Activated CD4-positive, CD25-positive, alpha-beta regulatory T cell (primary cell): Measurements from ENCODE around the gene EXOC6B.

Experiments used
- DNase-seq, 4 experiments: peaks; one replicate each; lab custom pipeline; 2025; lab: John Stamatoyannopoulos, UW

Gene EXOC6B

DNA sequence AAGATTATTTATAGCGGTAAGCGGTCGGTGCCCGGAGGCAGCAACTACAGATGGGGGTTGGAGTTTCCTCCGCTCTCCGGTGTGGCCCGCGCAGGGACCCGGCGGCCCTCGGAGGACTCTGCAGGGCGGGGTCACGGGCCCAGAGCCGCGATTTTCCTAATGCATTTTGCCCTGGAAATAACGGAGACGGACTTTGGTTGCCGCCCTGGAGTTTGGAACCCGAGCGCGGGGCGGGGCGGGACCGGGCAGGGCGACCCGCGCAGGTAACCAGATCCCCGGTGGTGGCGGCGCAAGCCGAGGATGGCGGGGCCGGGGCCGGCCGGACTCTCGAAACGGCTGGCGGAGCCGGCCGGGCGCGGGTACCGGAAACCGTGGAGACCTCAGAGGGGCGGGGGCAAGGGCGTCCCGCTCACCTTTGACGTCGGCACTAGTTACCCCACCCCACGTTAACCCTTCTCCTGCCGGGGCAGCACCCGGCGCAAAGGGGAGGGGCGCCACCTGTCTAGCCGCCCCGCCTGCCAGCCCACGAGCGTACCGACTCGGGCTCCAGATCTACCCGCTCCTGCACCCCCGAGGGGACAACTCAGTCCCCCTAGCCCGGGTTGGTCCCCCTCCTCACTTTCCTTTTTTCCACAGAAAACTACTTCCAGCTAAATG is 681.1 kb downstream of the EXOC6B start:
- DNase-seq, result no peak

DNA sequence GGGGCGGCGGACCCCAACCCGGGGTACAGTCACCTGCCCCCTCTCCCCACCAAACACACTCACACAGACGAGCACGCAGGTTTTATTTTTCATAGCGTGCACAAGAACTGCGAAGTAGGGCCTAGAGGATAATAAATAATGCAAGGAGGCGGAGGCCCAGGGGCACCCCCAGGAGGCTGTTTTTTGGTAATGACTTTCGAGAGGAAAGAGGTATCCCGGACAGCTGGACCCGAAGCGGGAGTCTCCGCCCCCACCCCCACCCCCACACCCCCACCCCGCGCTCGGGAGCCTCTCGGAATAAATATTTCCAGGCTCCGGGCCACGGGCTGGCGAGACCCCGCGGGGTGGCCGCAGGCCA is 681.6 kb downstream of the EXOC6B start:
- no peak for DNase-seq

DNA sequence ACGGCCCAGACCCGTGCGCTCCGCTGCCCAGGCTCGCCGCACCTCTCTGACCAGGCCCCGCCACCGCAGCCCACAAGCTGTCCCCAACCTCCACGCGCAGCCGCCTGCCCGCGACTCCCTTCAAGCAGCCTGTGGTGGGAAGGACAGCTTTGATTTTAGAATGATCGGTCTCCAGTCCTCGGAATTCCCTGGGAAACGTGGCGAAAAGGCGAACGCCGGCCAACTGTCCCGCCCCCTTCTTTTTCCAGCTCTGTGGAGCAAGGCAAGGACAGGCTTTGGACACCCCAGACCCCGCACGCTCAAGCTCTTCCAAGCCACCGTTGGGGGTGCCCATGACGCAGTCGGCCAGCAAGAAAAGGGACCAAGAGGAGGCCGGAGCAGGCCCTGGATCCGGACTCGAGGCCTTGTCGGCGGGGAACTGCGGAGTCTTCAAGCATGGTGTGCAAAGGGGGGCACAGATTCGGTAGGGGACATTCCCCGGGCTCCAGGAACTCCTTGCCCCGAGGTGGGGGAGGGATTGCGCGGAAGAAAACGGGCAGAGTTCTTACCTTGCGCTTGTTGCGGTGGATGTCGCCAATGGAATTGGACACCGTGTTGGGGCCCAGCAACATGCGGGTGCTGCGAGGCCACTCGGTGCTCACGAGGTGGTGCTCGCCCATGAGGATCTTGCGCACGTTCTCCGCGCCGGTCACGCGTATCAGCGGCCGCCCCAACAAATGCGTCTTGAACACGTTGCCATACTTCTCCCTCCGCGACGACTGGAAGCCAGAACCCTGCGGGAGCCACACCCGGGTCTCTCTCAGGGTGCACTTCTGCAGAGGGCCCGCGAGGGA is 682.2 kb downstream of the EXOC6B start:
- DNase-seq, result no peak

DNA sequence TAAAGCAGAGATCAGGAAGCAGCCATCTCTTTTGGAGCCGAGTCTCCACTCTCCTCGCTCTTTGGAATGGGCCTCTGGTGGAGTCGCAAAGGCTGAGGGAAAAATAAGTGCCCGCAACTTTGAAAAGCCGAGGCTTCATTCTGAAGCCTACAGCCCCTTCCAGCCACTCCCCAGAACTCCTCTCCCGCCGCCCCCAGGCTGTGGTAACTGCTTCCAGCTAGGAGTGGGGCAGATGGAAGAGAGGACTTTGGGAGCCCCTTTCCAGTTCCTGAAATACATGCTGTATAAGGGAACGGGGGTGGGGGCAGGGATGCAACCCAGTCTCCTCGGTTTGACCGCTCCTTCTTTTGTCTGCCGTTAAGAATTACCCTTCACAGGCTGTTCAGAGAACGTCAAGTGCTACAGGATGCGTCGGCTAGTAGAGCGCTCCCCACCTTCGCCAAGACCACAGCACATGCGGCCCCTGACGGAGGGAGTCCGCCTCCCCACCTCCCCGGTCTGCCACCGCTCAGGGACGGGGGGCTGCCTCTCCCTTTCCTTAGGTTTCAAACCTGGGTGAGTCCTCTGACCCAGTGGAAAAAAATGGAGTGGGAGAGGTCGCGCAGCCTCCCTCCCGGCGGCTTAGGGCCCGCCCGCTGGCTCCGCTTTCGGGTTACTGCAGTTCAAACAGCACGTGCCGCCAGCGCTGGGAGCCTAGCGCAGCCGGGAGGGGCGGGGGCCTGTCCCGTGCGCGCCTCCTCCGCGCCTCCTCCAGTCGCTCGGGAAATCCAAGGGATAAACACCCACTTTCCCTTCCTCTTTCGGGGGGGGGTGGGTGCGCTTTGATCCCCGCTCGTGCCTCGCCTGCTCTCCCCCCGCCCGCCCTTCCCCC is 683.0 kb downstream of the EXOC6B start:
- no peak for DNase-seq

DNA sequence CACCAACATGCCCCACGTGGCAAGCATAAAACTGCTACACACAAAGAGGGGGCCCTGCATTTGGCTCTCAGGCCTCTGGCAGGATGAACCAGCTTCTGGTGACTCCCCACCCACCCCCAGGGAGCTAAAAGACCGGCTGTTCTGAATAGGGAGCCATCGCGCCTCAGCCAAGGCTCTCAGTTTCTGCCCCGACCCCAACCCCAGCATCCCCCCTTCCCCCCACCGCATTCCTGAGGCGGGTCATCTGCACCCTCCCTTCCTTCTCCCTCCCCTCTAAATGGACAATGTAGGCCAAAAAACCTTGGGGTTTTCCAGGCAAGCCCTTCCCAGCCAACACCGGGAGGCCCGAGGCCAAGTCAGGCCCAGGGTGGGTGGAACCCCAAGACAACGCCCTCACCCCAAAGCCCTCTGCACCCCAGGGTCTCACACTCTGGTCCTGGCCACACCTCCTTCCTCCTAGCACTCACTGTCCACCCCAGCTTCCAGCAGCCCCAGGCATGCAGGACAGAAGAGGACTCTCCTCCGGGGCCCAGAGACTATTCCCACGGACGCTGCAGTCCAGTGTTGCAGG is 683.9 kb downstream of the EXOC6B start:
- DNase-seq, result no peak

DNA sequence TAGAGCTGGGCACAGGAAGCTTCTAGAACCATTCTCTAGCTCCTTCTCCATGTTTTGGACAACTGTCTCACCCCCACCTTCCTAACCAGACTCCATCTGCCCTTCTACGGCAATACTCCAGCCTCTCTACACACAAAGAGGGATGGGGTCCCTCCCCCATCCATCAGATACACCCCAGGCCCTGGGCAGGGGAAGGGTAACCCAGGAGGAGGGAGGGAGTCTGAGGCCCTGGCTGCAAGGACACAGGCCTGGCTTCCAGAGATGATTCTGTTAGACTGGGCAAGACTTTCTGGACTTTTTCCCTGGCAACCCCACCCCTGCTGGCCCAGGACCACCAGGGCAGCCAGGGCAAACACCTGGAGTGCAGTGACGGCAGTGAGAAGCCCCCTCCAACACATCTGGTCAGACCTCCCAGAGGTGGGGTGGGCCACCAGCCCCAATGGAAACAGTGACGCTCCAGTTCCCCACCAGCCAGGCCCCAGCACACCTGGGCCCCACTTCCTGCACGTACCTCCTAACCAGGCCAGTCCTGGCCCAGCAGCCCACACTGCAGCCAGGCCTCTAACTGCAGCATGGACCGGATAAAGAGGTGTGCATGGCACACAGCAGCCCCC is 684.7 kb downstream of the EXOC6B start:
- no peak for DNase-seq

DNA sequence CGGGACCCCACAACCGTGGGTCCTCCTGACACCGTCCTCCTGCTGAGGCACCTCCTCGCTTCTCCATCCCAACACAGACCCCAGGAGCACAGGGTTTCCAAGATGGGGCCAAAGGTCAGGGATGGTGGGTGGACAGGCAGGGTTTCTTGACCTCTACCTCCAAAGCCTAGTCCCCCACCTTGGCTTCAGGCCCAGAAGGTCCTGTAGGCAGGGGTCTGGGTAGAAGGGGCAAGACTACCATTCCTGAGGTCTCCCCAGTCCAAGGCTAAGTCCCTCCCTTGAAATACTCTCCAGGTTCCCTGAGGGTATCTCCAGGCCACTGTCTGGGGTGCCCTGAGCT is 685.2 kb downstream of the EXOC6B start:
- DNase-seq, result no peak

DNA sequence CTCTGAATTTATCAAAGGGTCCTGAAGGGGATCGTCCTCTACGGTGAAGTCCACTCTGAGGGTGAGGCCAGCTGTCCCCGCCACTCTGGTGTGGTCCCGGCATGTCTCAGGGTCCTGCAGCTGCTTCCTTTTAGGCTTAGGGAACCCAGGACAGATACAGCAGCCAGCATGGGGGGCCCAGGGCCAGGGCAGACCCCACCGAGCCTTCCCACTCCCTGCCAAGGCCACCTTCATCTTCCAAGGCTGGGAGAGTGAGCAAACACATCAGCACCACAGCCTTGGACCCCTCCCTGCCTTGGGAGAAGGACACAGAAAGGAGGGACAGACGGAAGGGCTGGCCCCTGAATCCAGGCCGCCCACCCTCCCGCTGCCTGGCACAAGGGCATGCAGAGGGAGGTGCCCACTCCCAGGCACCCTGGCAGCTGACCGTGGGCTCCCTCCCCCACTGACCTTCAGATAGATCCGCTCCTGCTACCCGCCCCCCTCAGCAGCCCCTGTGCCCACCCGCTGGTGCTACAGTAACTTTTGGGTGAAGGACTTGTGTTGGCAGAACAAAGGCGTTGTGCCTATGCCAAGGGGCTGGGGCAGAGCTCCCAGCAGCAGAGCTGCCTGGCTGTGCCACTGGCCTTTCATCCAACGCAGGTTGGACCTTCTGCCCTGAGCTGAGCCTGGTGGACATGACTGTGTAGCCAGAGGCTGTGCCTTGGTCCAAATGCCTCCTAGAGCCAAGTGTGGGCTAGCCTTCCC is 685.8 kb downstream of the EXOC6B start:
- no peak for DNase-seq

DNA sequence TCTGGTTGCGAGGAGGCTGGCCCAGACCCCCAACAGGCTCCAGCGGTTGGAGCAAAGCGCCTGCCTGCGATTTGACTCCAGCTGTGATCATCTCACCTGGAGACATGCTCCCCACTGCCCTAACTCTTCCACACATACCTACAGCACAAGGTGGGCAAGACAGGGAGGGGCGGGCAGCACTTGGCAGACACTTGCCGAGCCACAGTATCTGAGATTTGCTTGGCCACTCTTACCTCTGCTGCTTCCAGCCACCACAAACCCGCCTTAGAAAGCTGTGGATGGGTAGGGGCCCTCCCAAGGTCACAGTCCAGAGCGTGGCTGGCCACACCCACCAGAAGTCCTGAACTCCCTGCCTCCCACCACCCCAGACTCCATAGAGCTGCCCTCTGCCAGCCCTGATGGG is 686.4 kb downstream of the EXOC6B start:
- no peak for DNase-seq

DNA sequence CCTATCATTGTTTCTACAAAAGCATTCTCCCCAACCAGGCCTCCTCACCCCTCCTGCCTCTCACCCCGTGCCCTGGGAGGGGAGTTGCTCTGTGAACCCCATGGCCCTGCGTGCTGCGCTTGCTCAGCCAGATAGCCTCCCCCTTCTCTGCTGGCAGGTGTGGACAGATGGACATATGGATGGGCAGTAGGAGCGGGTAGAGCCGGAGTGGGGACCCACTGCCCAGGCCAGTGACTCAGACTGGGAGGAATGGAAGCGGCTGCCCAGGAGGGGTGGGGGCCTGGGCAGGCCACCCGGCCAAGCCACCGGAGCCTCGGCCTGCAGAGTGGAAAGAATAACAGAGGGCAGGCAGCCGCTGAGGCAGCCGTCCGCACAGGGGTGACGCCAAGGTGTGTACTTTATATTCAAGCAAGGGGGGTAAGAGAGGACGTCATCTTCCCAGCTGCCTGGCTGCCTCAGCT is 686.9 kb downstream of the EXOC6B start:
- DNase-seq, result no peak

DNA sequence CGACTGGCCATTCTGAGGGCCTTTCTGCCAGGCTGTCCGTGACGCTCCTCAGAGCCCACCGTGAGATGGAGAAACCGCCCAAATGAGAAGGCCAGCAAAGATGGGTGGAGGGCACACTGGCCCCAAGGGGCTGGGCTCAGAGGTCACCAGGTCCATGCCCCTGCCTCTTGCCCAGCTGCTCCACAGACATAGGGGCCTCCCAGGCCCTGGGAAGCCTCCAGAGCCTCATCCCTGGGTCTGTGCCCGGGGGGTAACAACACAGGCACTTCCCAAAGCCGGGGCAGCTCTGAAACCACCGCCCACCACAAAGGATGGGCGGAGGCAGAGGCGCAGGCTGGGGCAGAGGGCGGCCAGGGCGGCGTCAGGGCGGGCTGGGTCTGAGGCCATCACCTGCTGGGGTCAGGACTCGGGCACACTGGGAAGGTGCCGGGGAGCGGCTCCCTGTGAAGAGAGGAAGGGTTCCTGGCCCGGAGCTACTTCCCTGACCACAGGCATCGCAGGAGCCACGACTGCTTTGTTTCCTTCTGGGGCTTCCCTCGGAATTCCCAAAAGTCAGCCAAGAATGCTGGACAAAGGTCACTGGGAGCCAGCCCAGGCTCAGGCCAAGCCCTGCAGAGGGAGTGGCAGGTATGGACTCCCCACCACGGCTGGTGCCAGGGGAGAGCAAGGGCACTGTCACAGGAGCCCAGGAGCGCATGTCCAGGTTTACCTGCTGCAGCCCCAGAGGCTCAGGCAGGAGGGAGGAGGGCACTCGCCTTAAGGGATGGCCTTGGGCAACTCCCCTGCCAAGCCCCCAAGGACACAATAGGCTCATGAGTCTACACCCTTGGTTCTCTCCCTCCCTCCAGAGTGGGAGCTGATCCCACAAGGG is 687.6 kb downstream of the EXOC6B start:
- DNase-seq, result no peak

DNA sequence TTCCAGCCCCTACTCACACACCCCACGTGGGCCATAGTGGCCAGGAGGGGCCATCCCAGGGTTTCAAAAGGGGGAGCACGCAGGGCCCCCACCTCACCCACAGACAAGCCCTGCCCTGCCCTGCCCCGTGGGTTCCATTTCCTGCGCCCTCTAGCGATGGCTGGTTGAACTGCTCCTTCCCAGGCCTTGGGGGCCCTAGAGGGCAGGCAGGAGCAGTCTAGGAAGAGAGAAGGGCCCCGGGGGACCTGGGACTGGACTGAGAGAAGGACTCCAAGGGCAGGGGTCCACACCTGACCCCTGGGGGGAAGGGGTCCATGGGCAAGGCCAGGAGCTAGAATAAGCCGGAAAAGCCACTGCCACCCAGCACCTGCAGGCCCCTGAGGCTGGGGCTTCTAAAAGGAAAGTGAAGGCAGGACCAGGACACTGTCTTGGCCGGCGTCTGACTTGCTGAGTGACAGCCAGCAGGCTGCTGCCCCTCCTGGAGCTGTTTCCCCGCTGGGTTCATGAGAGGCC is 688.3 kb downstream of the EXOC6B start:
- peak in 3 of 4 experiments; percentile 11 to 54 (median 53) for DNase-seq

DNA sequence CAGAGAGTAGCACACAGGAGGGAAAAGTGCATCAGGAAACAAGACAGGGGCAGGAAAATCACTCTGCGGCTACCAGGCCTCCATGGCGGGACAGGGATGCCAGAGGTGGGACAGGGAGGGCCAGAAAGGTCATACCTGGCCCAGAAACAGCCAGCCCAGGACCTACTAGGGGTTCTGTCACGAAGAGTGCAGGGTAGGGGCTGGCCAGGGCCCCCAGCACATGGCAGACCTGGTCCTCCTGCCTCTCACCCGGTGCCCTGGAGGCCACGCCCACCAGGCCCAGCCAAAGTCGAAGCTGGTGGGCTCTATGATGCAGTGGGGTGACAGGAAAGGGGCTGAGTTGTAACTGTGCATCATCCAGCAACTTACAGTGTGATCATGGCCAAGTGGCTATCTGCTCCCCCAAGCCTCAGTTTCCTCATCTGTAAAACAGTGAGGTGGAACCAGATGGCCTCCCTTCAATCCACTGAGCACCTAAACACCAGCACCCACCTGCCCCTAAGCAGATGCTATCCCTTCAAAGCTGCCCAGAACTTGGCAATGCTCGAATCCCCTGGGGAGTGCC is 688.8 kb downstream of the EXOC6B start:
- DNase-seq, result no peak

DNA sequence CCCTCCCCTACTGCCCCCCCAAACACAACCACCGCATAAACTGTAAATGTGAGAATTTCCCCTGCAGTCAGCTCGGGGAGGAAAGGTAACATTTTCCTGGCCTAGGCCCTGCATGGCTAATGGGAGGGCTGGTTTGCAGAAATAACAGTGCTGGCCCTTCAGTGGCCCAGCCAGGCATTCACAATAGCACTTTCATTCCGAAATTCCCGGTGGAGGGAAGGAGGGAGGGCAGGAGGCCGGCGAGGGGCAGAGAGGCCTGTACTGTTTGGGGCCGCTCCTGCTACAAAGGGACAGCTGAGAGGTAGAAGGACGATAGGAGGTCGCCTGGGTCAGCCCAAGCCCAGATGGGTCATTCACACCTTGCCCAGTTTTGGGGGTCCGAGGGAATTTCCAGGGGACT is 689.5 kb downstream of the EXOC6B start:
- DNase-seq, result no peak

DNA sequence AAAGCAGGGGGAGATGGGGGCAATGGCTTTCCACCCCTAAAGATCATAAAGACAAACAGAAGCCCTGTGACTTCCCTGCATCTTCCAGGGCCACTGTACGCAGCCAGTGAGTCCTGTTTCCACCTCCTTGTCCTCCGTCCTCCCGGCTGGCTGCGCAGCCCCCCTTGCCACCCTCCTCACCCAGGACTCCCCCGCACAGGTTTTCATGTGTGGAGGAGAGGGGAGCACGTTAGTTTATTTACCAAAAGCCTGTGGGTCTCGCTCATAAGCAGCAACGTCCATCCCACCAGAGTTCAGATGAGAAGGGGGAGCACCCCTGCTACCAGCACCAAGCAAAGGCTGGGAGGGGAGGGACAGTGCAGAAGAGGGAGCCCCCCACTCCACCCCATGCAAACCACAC is 689.9 kb downstream of the EXOC6B start:
- DNase-seq, result no peak

DNA sequence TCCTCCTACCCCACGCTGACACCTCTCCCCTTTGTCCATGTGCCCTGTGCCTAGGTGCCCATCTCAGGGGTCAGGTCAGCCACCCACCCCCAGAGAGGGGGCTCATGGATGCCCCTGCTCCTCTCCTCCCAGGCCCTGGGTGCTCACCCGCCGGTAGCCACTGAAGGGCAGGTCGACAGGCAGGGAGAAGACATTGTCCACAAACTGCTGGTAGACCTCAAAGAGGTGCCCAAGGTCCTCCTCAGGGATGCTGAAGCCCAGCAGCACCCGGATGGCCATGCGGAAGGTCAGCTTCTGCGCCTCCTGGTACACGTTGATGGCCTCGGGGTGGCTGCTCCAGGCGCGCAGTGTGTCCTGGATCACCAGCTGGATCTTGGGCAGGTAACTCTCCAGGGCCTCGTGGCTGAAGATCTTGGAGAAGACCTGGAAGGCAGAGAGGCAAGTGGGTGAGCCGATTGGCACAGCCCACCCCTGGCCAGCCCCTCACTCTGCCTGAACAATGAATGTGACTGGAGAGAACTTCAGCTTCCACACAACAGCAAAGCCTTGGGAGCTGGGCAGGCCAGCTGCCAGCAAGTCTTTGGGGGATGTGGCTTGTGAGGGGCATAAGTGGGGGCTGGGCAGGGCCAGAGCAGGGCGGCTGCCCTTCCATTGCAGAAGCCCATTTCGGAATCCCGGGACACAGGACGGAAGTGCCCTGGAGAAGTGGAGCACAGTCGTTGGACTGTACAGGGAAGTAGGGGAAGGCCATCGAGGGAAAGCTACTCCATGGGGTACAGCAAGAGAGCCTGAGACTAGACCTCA is 690.6 kb downstream of the EXOC6B start:
- DNase-seq, result no peak

DNA sequence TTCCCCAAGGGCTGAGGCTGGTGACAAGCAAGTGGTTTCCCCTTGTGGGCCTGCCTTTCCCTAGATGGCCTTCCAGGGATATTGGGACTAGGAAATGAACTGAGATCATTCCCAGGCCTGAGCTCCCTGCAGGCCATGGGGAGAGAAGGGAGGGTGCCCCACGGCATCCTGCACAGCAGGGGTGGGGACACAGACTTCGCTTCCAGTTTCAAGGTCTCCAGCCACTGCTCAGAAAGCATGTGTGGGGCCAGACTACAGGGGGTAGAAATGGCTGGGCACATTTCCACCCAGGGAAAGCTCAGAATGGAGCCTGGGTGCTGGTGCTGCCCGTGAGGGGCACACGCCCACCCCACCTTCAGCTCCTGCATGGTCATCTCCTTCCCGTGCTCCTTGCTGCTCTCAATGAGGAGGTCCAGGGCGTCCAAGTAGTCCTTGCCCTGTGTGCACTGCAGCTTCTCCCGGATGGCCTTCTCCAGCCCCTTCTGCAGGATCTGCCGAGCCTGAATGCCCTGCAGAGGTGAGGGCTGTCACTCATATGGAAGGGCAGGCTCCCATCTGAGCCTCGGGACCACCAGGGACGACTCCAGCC is 691.3 kb downstream of the EXOC6B start:
- no peak for DNase-seq

DNA sequence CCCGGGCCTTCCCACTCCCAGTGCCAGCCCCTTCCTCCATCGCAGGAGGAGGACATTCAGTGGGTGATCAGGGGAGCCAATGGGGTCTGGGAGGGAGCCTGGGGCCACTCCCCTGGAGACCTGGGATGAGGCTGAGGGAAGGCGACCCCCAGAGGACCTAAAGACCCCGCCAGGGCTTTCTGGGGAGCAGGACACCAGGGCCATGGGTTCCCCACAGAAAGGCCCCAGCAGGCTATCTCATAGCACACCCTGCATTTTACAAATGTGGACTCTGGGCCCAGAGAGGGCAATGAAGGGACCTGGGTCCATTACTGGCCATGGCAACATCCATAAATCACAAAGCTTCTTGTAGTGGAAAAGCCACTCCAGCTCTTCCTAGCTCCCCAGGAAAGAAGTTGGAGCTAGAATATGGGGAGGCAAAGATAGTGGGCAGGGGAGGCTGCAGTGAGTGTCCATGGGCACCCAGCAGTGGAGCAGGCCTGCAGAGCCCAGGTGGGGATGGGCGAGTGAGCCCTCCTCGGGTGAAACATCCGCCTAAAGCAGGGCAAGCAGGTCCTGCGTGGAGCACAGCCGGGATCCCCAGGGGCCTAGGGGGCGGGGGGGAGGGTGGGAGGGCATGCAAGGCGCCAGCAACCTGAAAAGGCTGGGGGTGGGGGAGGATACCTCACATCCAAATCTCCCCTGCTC is 692.0 kb downstream of the EXOC6B start:
- no peak for DNase-seq
